ENCODE measurements around the gene GDF7. TPM values are rescaled to one million over a fixed set of nuclear protein-coding genes. Genes with fewer than 3 reads are reported as not detected.

Gene GDF7
- polyA plus RNA-seq, 1 of the 3 experiments (the other 2 are of a cell fraction), result 0.02 TPM

DNA sequence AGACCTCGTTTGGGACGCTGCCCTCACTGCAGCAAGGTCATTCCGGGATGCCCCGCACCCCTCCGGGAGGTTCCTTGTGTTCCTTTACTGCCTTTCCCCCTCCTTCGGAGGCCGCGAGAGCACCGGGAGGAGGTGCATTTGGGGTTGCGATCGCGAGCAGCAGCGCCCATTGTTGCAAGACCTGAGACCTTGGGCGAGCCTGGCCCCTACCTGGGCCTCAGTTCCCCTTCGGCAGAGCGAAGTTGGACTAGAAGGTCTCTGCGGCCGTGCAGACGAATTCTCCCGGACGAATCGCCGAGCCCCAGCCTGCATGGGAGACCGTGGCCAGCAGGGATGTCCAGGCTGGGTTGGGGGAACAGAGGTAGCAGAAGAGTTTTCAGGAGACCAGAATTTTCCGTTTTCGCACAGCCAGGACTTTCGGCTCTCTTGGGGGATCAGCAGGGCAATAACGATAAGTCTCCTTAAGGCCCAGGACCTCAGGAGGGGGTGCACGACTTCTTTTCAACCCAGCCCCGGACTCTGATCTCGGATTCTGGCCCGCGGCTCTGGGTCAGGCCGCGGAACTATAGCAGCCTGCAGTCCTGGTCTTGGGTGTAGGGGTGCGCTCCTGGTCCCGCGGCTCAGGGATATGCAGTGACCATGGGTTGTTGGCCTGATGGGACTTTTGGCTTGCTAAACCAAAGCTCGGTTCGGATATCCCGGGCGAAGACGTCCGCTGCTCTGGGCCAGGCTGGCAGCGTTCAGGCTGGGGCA lies 2.8 kb downstream of the GDF7 start:
- Histone ChIP-seq H3K4me1 (ENCODE audit: control insufficient read depth in 1 of 2, insufficient read depth in 2 of 2, low read depth in 1 of 2, low read length in 1 of 2) (peaks cover 0 to 26% of the 10 kb centered on the region in 2 experiments; a peak in 2 of 4 replicates), H3K9ac (no peak overlapping the region), H3K4me3 (ENCODE audit: low read depth in 2 of 2, low read length in 1 of 2) (no peak overlapping the region), H3K36me3 (replicated peaks in 1 of 2; ENCODE audit: control insufficient read depth in 1 of 2, insufficient read depth in 2 of 2, low read length in 1 of 2) (no peaks in the 10 kb centered on the region), H3F3A (replicated peaks; ENCODE audit: insufficient read depth) (no peaks in the 10 kb centered on the region), H3K9me3 (no peaks in the 10 kb centered on the region), H4K20me1 (ENCODE audit: insufficient read depth) (no peaks in the 10 kb centered on the region), H3K27ac (ENCODE audit: low read depth in 2 of 2, low read length in 1 of 2) (no peak overlapping the region), H2AFZ (ENCODE audit: low read depth) (no peak overlapping the region), H3K9me2 (no peaks in the 10 kb centered on the region), H3K27me3 (ENCODE audit: insufficient read depth) (peaks cover 66% of the 10 kb centered on the region), H3K4me2 (no peak overlapping the region), H3K79me2 (ENCODE audit: insufficient read depth) (no peaks in the 10 kb centered on the region)
- peak; percentile 42 for DNase-seq
- ChIA-PET CTCF (interaction anchor here (1.1 to 10.2 kb wide), 8 partner anchors 6 to 448 kb away, joined by 3 to 232 read pairs (median 4); partner anchors contain the start of genes GDF7 and HS1BP3), POLR2A (interaction anchor here (0.7 kb wide), 1 partner anchor 13 kb away, joined by 3 read pairs; no protein-coding TSS in a partner anchor)
- 90% methylated on average over 38 of the region's 45 CpGs for WGBS (ENCODE audit: low lambda C conversion rate)
- TF ChIP-seq POLR2AphosphoS5 (IDR thresholded peaks at IDR 0.05; ENCODE audit: low read depth, low read length), result no peak
- TF ChIP-seq TAF1 (IDR thresholded peaks at IDR 0.05; ENCODE audit: borderline replicate concordance, low read depth, low read length), result no peak
- no peak for TF ChIP-seq MEF2A (IDR thresholded peaks at IDR 0.05; ENCODE audit: borderline replicate concordance, low read depth)
- no peak for TF ChIP-seq TEAD4 (IDR thresholded peaks at IDR 0.05; ENCODE audit: borderline replicate concordance, insufficient read depth)
- no peak for TF ChIP-seq NFIC (IDR thresholded peaks at IDR 0.05; ENCODE audit: borderline replicate concordance)
- TF ChIP-seq, protein P1, sequence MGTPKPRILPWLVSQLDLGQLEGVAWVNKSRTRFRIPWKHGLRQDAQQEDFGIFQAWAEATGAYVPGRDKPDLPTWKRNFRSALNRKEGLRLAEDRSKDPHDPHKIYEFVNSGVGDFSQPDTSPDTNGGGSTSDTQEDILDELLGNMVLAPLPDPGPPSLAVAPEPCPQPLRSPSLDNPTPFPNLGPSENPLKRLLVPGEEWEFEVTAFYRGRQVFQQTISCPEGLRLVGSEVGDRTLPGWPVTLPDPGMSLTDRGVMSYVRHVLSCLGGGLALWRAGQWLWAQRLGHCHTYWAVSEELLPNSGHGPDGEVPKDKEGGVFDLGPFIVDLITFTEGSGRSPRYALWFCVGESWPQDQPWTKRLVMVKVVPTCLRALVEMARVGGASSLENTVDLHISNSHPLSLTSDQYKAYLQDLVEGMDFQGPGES (IDR thresholded peaks at IDR 0.05; ENCODE audit: low read depth, low read length), result no peak
- TF ChIP-seq REST (IDR thresholded peaks at IDR 0.05; ENCODE audit: low read depth, low read length), result no peak
- TF ChIP-seq, protein P2, sequence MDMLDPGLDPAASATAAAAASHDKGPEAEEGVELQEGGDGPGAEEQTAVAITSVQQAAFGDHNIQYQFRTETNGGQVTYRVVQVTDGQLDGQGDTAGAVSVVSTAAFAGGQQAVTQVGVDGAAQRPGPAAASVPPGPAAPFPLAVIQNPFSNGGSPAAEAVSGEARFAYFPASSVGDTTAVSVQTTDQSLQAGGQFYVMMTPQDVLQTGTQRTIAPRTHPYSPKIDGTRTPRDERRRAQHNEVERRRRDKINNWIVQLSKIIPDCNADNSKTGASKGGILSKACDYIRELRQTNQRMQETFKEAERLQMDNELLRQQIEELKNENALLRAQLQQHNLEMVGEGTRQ (IDR thresholded peaks at IDR 0.05; ENCODE audit: borderline replicate concordance, low read depth, low read length), result no peak
- no peak for TF ChIP-seq FOSL2 (IDR thresholded peaks at IDR 0.05; ENCODE audit: borderline replicate concordance, low read depth)
- no peak for TF ChIP-seq ELF1 (IDR thresholded peaks at IDR 0.05)
- no peak for TF ChIP-seq RFX5 (IDR thresholded peaks at IDR 0.05; ENCODE audit: low read length)
- TF ChIP-seq ZBTB33 (IDR thresholded peaks at IDR 0.05; ENCODE audit: borderline replicate concordance, low read depth), result no peak
- no peak for TF ChIP-seq RCOR1 (IDR thresholded peaks at IDR 0.05; ENCODE audit: low read length)
- no peak for TF ChIP-seq TCF12 (IDR thresholded peaks at IDR 0.05)
